ENCODE data around the gene GAMT.

GRCh38 chr19:1408300-1409203 lies 7.2 kb upstream of the GAMT start:
- peak; percentile 35 for TF ChIP-seq POLR2A (IDR thresholded peaks at IDR 0.05; ENCODE audit: low read length)
- no peak for TF ChIP-seq GATA1 (IDR thresholded peaks at IDR 0.05; ENCODE audit: low read depth, low read length)

All from erythroblast (primary cell).